Activated CD8-positive, alpha-beta T cell treated with anti-CD3 and anti-CD28 coated beads for 36 hours (primary cell): ENCODE results near the gene KCNK4. TPM values are rescaled to one million over a fixed set of nuclear protein-coding genes. Genes with fewer than 3 reads are reported as not detected.

Experiments
- ATAC-seq: fragments of 200-7000 bp; cut with Tn5 transposase; one replicate; pipeline ENCODE4 v1.10.0; 2021; ENCODE audit warnings: mild to moderate bottlenecking, moderate library complexity
- CTCF ChIA-PET: fragments of 350-600 bp; sonication (Branson Sonifier 250); formaldehyde crosslinking; loops from one replicate; lab custom pipeline; 2021; ENCODE audit warnings: antibody characterized with exemption; lab: Charles Lee
- POLR2A ChIA-PET: fragments of 350-600 bp; sonication (Branson Sonifier 250); formaldehyde crosslinking; loops from one replicate; lab custom pipeline; 2021; ENCODE audit warnings: antibody characterized with exemption; lab: Charles Lee
- DNase-seq: peaks from one replicate; pipeline ENCODE4 v3.0.0-alpha.2; 2020
- H3K27ac Mint-ChIP-seq: one replicate; pipeline ENCODE4 v1.8.0; 2021; ENCODE audit warnings: mild to moderate bottlenecking, mixed read lengths
- H3K27me3 Mint-ChIP-seq: one replicate; pipeline ENCODE4 v1.8.0; 2021; ENCODE audit warnings: mixed read lengths
- H3K36me3 Mint-ChIP-seq: one replicate; pipeline ENCODE4 v1.8.0; 2021; ENCODE audit warnings: low read depth, mixed read lengths
- H3K4me1 Mint-ChIP-seq: one replicate; pipeline ENCODE4 v1.8.0; 2021; ENCODE audit warnings: low read depth, mixed read lengths
- H3K4me3 Mint-ChIP-seq: one replicate; pipeline ENCODE4 v1.8.0; 2021; ENCODE audit warnings: mild to moderate bottlenecking, moderate library complexity, mixed read lengths
- H3K9me3 Mint-ChIP-seq: one replicate; pipeline ENCODE4 v1.8.0; 2021; ENCODE audit warnings: mixed read lengths
- intact Hi-C: fragments of 100-400 bp; cut with micrococcal nuclease; formaldehyde crosslinking; loops from one replicate; pipeline ENCODE4 v1.10.0; 2022
- total RNA-seq, 2 experiments: library from RNA; stranded (reverse); gene quantifications; one replicate each; pipeline ENCODE4 v1.2.3, GENCODE V29; 2021
- TF ChIP-seq, protein P1 (sequence below): fragments of 200-600 bp; IDR thresholded peaks from one replicate; pipeline ENCODE4 v1.8.0; 2022; ENCODE audit warnings: antibody characterized with exemption, mild to moderate bottlenecking

KCNK4 gene
- total RNA-seq, 2 experiments from 2014 or later, result 0.23 TPM; not detected in 1

DNA sequence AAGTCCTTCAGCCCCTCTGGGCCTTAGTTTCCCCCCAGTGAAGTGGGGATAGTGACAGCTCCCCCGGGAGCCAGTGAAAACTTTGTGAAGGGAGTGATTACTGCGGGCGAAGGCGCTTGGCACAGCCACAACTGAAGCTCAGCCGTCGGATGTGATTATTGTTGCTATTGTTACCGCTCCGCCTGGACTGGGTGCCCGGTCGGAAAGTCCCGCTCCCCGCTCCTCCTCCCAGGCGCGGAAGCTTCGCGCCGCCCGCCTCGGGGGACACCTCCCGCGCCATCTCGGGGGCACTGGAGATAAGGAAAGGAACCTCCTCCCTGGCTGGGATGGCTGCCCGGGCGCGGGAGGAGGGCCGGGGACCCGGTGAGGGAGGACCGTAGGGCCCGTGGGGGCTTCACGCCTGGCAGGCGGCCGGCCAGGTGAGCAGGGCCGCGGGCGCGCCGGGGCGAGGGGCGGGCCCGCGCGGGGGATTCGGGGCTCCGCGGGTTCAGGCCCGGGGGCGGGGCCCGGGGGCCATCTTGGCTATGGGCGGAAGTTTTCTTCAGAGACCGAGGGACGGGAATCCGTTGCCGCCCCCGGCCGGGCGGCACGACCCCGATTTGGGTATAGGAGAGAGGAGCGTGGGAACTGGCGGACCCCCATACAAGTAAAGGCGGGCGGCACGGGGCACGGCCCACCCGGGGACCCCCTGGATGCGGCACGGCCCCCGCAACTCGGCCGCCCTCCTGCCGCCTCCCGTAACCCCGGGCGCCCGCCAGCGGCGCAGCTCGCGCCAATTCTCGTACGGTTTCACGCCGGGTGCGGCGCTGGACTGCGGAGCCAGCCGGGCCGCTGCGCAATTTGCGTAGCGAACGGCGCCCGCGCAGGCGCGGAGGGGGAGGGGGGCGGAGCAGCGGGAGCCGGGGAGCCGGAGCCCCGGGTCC lies 5.9 kb upstream of the KCNK4 start, which contains the start of gene GPR137:
GPR137 (plus strand) TSS at position 887 of the 923 bp plus-strand sequence. CDS start 677 bp downstream, outside the sequence.
- H3K9me3 Mint-ChIP-seq, result no peaks in the 10 kb centered on the region
- peak within 1 kb of the TSS; percentile 88 for H3K27ac Mint-ChIP-seq
- CTCF ChIA-PET, result interaction anchor here (0.8 to 8.1 kb wide), 6 partner anchors 13 to 81 kb away, joined by 3 to 77 read pairs (median 4); partner anchors contain the start of genes CATSPERZ, ESRRA, PRDX5 and TRMT112
- TF ChIP-seq, protein P1, sequence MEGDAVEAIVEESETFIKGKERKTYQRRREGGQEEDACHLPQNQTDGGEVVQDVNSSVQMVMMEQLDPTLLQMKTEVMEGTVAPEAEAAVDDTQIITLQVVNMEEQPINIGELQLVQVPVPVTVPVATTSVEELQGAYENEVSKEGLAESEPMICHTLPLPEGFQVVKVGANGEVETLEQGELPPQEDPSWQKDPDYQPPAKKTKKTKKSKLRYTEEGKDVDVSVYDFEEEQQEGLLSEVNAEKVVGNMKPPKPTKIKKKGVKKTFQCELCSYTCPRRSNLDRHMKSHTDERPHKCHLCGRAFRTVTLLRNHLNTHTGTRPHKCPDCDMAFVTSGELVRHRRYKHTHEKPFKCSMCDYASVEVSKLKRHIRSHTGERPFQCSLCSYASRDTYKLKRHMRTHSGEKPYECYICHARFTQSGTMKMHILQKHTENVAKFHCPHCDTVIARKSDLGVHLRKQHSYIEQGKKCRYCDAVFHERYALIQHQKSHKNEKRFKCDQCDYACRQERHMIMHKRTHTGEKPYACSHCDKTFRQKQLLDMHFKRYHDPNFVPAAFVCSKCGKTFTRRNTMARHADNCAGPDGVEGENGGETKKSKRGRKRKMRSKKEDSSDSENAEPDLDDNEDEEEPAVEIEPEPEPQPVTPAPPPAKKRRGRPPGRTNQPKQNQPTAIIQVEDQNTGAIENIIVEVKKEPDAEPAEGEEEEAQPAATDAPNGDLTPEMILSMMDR, result no peak
- intact Hi-C loops, result no loop called here
- H3K36me3 Mint-ChIP-seq, result peaks cover 6% of the 10 kb centered on the region
- POLR2A ChIA-PET, result interaction anchor here (1.0 to 4.7 kb wide), 11 partner anchors 9 to 99 kb away, joined by 3 to 47 read pairs (median 4); partner anchors contain the start of genes ESRRA, NUDT22, PRDX5 and STIP1
- DNase-seq, result peak; percentile 89
- peaks cover 15% of the 10 kb centered on the region for H3K4me1 Mint-ChIP-seq
- H3K27me3 Mint-ChIP-seq, result no peaks in the 10 kb centered on the region
- ATAC-seq, result peak; percentile 65
- H3K4me3 Mint-ChIP-seq, result peak within 1 kb of the TSS; percentile 80

DNA sequence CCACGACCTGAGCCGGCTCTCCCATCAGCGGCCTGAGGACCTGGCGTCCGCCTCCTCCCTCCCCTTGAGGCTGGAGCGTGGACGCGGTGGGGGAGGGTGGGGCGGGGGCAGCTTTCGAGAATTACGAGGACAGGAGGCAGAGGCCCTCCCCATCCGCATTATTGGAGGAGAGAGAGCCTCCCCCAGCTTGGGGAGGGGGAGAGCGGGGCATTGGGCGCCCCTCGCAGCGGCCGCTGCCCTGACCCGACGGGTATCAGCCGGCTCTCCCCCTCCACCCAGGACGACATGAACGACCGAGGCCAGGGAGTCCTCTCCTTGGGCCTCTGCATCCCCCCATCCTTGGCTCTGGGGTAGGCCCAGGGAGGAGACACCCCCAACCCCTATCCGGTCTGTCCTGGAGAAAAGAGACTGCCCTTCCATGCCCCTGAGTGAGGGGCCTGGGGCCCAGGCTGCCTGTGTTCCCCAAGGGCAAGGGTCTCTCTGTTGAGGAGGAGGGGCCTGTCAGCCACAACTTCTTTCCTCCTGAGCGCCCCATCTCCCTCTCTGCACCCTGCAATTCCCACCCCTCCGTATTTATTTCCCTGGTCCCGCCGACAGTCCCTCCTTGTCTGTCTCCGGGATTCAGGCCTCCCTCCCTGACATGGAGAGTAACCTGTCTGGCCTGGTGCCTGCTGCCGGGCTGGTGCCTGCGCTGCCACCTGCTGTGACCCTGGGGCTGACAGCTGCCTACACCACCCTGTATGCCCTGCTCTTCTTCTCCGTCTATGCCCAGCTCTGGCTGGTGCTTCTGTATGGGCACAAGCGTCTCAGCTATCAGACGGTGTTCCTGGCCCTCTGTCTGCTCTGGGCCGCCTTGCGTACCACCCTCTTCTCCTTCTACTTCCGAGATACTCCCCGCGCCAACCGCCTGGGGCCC lies 5.0 kb upstream of the KCNK4 start:
- CTCF ChIA-PET, result interaction anchor here (1.7 to 8.1 kb wide), 2 partner anchors 14 to 17 kb away, joined by 5 to 77 read pairs; partner anchors contain the start of genes CATSPERZ and ESRRA
- intact Hi-C loops, result no loop called here

DNA sequence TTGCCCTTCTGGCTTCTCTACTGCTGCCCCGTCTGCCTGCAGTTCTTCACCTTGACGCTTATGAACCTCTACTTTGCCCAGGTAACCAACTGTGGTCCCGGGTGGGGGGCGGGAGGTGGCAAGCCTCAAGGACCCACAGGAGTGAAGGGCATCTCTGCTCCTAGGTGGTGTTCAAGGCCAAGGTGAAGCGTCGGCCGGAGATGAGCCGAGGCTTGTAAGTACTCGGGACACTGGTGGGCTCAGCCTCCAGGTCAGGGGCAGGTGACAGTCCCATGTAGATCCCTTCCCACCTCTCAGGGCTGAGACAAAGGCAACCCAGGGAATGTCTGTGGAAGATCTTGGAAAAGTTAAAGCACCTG lies 4.3 kb upstream of the KCNK4 start:
- ATAC-seq (no peak), DNase-seq (no peak)
- H3K27me3 Mint-ChIP-seq, result peaks cover 9% of the 10 kb centered on the region
- peak overlapping the region; percentile 55 for H3K27ac Mint-ChIP-seq
- no peaks in the 10 kb centered on the region for H3K9me3 Mint-ChIP-seq
- TF ChIP-seq, protein P1, result no peak
- ChIA-PET CTCF (interaction anchor here (8.1 kb wide), 1 partner anchor 16 kb away, joined by 77 read pairs; the partner anchor contains the start of genes CATSPERZ and ESRRA), POLR2A (interaction anchor here (1.4 to 1.7 kb wide), 2 partner anchors 16 to 18 kb away, joined by 6 read pairs; partner anchors contain the start of gene ESRRA)
- peaks cover 18% of the 10 kb centered on the region for H3K4me1 Mint-ChIP-seq
- H3K36me3 Mint-ChIP-seq, result peaks cover 4% of the 10 kb centered on the region
- intact Hi-C loops, result no loop called here
- H3K4me3 Mint-ChIP-seq, result peak overlapping the region; percentile 80

More for the DNA sequence above, 5.0 kb upstream of the KCNK4 start:
- no peaks in the 10 kb centered on the region for H3K9me3 Mint-ChIP-seq
- peak overlapping the region; percentile 80 for H3K4me3 Mint-ChIP-seq
- peaks cover 18% of the 10 kb centered on the region for H3K4me1 Mint-ChIP-seq
- POLR2A ChIA-PET, result interaction anchor here (1.7 to 4.7 kb wide), 3 partner anchors 9 to 19 kb away, joined by 6 to 47 read pairs (median 6); partner anchors contain the start of gene ESRRA
- H3K27me3 Mint-ChIP-seq, result peaks cover 9% of the 10 kb centered on the region
- peak overlapping the region; percentile 55 for H3K27ac Mint-ChIP-seq
- no peak for ATAC-seq
- TF ChIP-seq, protein P1, result peak; percentile 17
- peaks cover 6% of the 10 kb centered on the region for H3K36me3 Mint-ChIP-seq
- peak; percentile 49 for DNase-seq

DNA sequence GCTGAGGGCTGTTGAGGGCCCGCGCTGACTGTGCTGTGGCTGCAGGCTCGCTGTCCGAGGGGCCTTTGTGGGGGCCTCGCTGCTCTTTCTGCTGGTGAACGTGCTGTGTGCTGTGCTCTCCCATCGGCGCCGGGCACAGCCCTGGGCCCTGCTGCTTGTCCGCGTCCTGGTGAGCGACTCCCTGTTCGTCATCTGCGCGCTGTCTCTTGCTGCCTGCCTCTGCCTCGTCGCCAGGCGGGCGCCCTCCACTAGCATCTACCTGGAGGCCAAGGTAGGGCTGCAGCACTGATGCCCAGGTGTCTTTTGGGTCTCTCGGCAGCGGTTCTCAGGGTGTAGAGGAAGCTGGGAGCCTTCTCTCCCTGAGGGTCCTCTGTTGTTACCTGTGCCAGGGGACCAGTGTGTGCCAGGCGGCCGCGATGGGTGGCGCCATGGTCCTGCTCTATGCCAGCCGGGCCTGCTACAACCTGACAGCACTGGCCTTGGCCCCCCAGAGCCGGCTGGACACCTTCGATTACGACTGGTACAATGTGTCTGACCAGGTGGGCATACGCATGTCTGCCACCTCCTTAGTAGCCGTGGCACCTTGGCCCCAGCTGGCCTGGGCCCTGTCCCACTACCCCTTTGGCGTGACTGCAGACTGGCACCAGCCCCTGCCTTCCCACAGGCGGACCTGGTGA lies 3.3 kb upstream of the KCNK4 start:
- Mint-ChIP-seq H3K27ac (no peak overlapping the region), H3K9me3 (no peaks in the 10 kb centered on the region), H3K36me3 (peaks cover 2% of the 10 kb centered on the region), H3K4me1 (peaks cover 17% of the 10 kb centered on the region), H3K4me3 (no peak overlapping the region), H3K27me3 (peaks cover 13% of the 10 kb centered on the region)
- TF ChIP-seq, protein P1, result no peak
- intact Hi-C loops, result no loop called here
- no peak for DNase-seq
- ChIA-PET CTCF (interaction anchor here (1.0 to 8.1 kb wide), 2 partner anchors 15 to 81 kb away, joined by 3 to 77 read pairs; partner anchors contain the start of genes CATSPERZ, ESRRA and FERMT3), POLR2A (interaction anchor here (1.4 to 1.7 kb wide), 2 partner anchors 17 kb away, joined by 6 read pairs; partner anchors contain the start of gene ESRRA)
- ATAC-seq, result no peak
